MCF 10A (cell line): ENCODE measurements around the gene IL3. TPM values are rescaled to one million over a fixed set of nuclear protein-coding genes. Genes with fewer than 3 reads are reported as not detected.

Experiments
- BruUV-seq: library from RNA; stranded (reverse); fragments of 400-500 nt; replicated peaks from 2 replicates; lab custom pipeline; 2021; lab: Mats Ljungman, UMichigan
- CTCF ChIA-PET: fragments of 300-600 bp; sonication (Branson Sonifier 250); formaldehyde crosslinking; extraction: SDS; loops from one replicate; lab custom pipeline; 2021; ENCODE audit warnings: antibody characterized with exemption, inconsistent platforms; lab: Yijun Ruan, JAX
- POLR2A ChIA-PET: fragments of 300-600, 350-650 bp; sonication (Branson Sonifier 250); formaldehyde crosslinking; extraction: SDS; loops from one replicate; lab custom pipeline; 2020; ENCODE audit warnings: antibody characterized with exemption, inconsistent platforms; lab: Yijun Ruan, JAX
- DNase-seq: peaks from one replicate; pipeline ENCODE4 v3.0.0-alpha.2; 2018; ENCODE audit not compliant: unreplicated experiment
- H3K27ac Mint-ChIP-seq: one replicate; pipeline ENCODE4 v1.8.0; 2022; ENCODE audit warnings: mild to moderate bottlenecking, low read depth, mixed read lengths; ENCODE audit not compliant: unreplicated experiment
- H3K27me3 Mint-ChIP-seq: one replicate; pipeline ENCODE4 v1.8.0; 2022; ENCODE audit warnings: mixed read lengths; ENCODE audit not compliant: insufficient read depth, unreplicated experiment
- H3K36me3 Mint-ChIP-seq: one replicate; pipeline ENCODE4 v1.8.0; 2022; ENCODE audit warnings: mild to moderate bottlenecking, moderate library complexity, mixed read lengths; ENCODE audit not compliant: insufficient read depth, unreplicated experiment
- H3K4me1 Mint-ChIP-seq: one replicate; pipeline ENCODE4 v1.8.0; 2022; ENCODE audit warnings: mixed read lengths; ENCODE audit not compliant: insufficient read depth, unreplicated experiment
- H3K4me3 Mint-ChIP-seq: one replicate; pipeline ENCODE4 v1.8.0; 2022; ENCODE audit warnings: mild to moderate bottlenecking, moderate library complexity, mixed read lengths; ENCODE audit not compliant: unreplicated experiment
- H3K9me3 Mint-ChIP-seq: one replicate; pipeline ENCODE4 v1.8.0; 2022; ENCODE audit warnings: mixed read lengths; ENCODE audit not compliant: unreplicated experiment
- CTCF ChIP-seq: fragments of 200-600 bp; IDR thresholded peaks from one replicate; pipeline ENCODE4 v1.8.0; 2022; ENCODE audit warnings: antibody characterized with exemption, mild to moderate bottlenecking; ENCODE audit not compliant: unreplicated experiment
- intact Hi-C: fragments of 100-400 bp; cut with micrococcal nuclease; formaldehyde crosslinking; loops from 2 replicates; pipeline ENCODE4 v1.14.1; 2022
- total RNA-seq: library from RNA; stranded (reverse); gene quantifications from 2 replicates; pipeline ENCODE4 v1.2.3, GENCODE V29; 2022

Gene IL3
- total RNA-seq, 1 experiment from 2014 or later = not detected

GRCh38 chr5:132087661-132088060 lies 27.2 kb downstream of the IL3 start:
- H3K36me3 Mint-ChIP-seq = no peaks in the 10 kb centered on the region
- TF ChIP-seq CTCF = no peak
- peaks cover 50% of the 10 kb centered on the region for H3K4me1 Mint-ChIP-seq
- intact Hi-C loops = no loop called here
- no TSS peak for BruUV-seq
- H3K4me3 Mint-ChIP-seq = no peak overlapping the region
- DNase-seq = no peak
- ChIA-PET POLR2A (interaction anchor here (0.7 kb wide), 2 partner anchors 329 to 559 kb away, joined by 3 to 4 read pairs; no protein-coding TSS in a partner anchor), CTCF (interaction anchor here (0.7 to 2.4 kb wide), 5 partner anchors 10 to 226 kb away, joined by 4 to 8 read pairs (median 5); no protein-coding TSS in a partner anchor)
- H3K27ac Mint-ChIP-seq = no peak overlapping the region
- no peaks in the 10 kb centered on the region for H3K27me3 Mint-ChIP-seq
- no peaks in the 10 kb centered on the region for H3K9me3 Mint-ChIP-seq

- Mint-ChIP-seq H3K27me3 (no peaks in the 10 kb centered on the region), H3K36me3 (no peaks in the 10 kb centered on the region), H3K4me1 (peaks cover 60% of the 10 kb centered on the region), H3K4me3 (no peak overlapping the region), H3K9me3 (no peaks in the 10 kb centered on the region), H3K27ac (no peak overlapping the region)
- CTCF ChIA-PET = interaction anchor here (0.6 to 1.0 kb wide), 6 partner anchors 12 to 450 kb away, joined by 3 to 5 read pairs (median 3); no protein-coding TSS in a partner anchor
- no peak for TF ChIP-seq CTCF
- intact Hi-C loops = no loop called here
- no TSS peak for BruUV-seq
- DNase-seq = peak; percentile 61
- POLR2A ChIA-PET = interaction anchor here (1.3 kb wide), 1 partner anchor 15 kb away, joined by 3 read pairs; the partner anchor contains the start of gene CSF2
Measured at GRCh38 chr5:132089363-132089762, 28.9 kb downstream of the IL3 start.

- Mint-ChIP-seq H3K27ac (no peak overlapping the region), H3K36me3 (no peaks in the 10 kb centered on the region), H3K9me3 (no peaks in the 10 kb centered on the region), H3K4me3 (no peak overlapping the region), H3K27me3 (no peaks in the 10 kb centered on the region), H3K4me1 (peaks cover 62% of the 10 kb centered on the region)
- ChIA-PET CTCF (interaction anchor here (0.6 kb wide), 1 partner anchor 372 kb away, joined by 5 read pairs; no protein-coding TSS in a partner anchor), POLR2A (no interaction called here)
- intact Hi-C loops = no loop called here
- TF ChIP-seq CTCF = no peak
- peak; percentile 99 for DNase-seq
- BruUV-seq = no TSS peak
Measured at GRCh38 chr5:132090107-132090506, 29.7 kb downstream of the IL3 start.

- H3K27ac Mint-ChIP-seq = peak overlapping the region; percentile 17
- intact Hi-C loops = no loop called here
Measured at GRCh38 chr5:132093271-132093670, 32.8 kb downstream of the IL3 start.

More at GRCh38 chr5:132093271-132093670, 32.8 kb downstream of the IL3 start:
- no peak for DNase-seq
- Mint-ChIP-seq H3K4me3 (no peak overlapping the region), H3K36me3 (no peaks in the 10 kb centered on the region), H3K4me1 (peaks cover 50% of the 10 kb centered on the region), H3K9me3 (no peaks in the 10 kb centered on the region), H3K27me3 (no peaks in the 10 kb centered on the region)
- no TSS peak for BruUV-seq
- CTCF ChIA-PET = interaction anchor here (1.5 to 4.0 kb wide), 3 partner anchors 11 to 43 kb away, joined by 6 to 32 read pairs (median 9); no protein-coding TSS in a partner anchor
- no peak for TF ChIP-seq CTCF
- POLR2A ChIA-PET = interaction anchor here (0.6 to 1.0 kb wide), 4 partner anchors 8 to 296 kb away, joined by 3 to 5 read pairs (median 4); partner anchors contain the start of gene FNIP1
